Breast epithelium (tissue), 3 donors: ENCODE data around the gene PHRF1.

Experiments used
- POLR2A ChIP-seq: fragments of 450-650 bp; IDR thresholded peaks from one replicate; pipeline ENCODE4 v1.6.1; 2016; ENCODE audit warnings: antibody characterized with exemption, mild to moderate bottlenecking, moderate library complexity
- POLR2AphosphoS5 ChIP-seq, 3 donors: sonication (generic); formaldehyde crosslinking; IDR thresholded peaks; one replicate each; pipeline ENCODE4 v1.6.1; 2017; ENCODE audit warnings: antibody characterized with exemption in 3 of 3
- TF ChIP-seq, protein P1 (sequence below), 3 donors: fragments of 450-650 bp; IDR thresholded peaks; one replicate each; pipeline ENCODE4 v1.5.1; 2016 to 2017; ENCODE audit warnings: antibody characterized with exemption in 3 of 3, mild to moderate bottlenecking in 3 of 3, moderate library complexity in 3 of 3

DNA sequence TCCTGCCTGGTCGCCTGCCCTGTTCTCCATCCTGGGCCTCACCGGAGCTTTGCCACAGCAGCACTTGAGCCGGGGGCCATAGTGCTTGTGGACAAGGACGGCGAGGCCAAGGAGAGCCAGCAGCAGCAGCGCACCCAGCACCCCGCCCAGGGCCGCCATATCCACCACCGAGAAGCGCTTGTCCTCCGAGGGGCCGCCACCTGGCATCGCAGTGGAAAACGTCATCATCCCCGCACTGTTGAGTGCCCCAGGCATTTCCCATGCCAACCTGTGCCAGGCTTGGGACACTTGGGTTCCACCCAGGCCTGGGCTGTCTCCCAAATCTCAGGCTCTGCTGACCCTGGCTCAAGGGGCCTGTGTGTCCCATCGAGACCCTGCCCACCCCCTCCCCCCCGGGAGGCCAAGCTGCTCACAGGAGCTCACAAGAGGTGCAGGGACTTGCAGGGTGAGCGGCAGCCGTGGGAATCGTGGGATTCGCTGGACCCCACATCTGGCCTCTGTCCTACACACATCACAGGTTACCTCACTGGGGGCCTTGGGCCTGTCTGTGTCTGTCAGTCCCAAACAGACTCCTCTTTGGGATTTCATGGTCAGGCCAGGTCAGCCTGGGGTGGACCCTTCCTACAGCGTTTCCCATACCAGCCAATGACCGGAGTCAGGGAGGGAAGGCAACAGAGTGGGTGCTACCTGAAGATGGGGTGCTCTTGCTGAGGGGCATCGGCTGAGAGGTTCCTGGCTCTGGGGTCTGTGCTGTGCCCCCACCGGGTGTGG lies 41.8 kb downstream of the PHRF1 start:
- TF ChIP-seq, protein P1, sequence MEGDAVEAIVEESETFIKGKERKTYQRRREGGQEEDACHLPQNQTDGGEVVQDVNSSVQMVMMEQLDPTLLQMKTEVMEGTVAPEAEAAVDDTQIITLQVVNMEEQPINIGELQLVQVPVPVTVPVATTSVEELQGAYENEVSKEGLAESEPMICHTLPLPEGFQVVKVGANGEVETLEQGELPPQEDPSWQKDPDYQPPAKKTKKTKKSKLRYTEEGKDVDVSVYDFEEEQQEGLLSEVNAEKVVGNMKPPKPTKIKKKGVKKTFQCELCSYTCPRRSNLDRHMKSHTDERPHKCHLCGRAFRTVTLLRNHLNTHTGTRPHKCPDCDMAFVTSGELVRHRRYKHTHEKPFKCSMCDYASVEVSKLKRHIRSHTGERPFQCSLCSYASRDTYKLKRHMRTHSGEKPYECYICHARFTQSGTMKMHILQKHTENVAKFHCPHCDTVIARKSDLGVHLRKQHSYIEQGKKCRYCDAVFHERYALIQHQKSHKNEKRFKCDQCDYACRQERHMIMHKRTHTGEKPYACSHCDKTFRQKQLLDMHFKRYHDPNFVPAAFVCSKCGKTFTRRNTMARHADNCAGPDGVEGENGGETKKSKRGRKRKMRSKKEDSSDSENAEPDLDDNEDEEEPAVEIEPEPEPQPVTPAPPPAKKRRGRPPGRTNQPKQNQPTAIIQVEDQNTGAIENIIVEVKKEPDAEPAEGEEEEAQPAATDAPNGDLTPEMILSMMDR (IDR thresholded peaks at IDR 0.05) = no peak
- no peak for TF ChIP-seq POLR2A
- no peak for TF ChIP-seq POLR2AphosphoS5 (IDR thresholded peaks at IDR 0.05)
